IMR-90 (cell line): ENCODE measurements around the gene SLC2A1. TPM values are rescaled to one million over a fixed set of nuclear protein-coding genes. Genes with fewer than 3 reads are reported as not detected.

Experiments used
- ATAC-seq: fragments of 200-7000 bp; cut with Tn5 transposase; 2 replicates; pipeline ENCODE4 v1.9.1; 2020; ENCODE audit warnings: low read depth, mild to moderate bottlenecking, moderate library complexity
- BruUV-seq: library from RNA; stranded (reverse); fragments of 400-500 nt; replicated peaks from 2 replicates; lab custom pipeline; 2021; lab: Mats Ljungman, UMichigan
- CTCF ChIA-PET: fragments of 300-600 bp; formaldehyde crosslinking; extraction: SDS; loops from one replicate; lab custom pipeline; 2021; ENCODE audit warnings: antibody characterized with exemption; lab: Yijun Ruan, JAX
- POLR2A ChIA-PET: fragments of 300-600 bp; sonication (Branson Sonifier 250); formaldehyde crosslinking; loops from one replicate; lab custom pipeline; 2022; ENCODE audit warnings: antibody characterized with exemption; ENCODE audit not compliant: unreplicated experiment; lab: Charles Lee
- DNase-seq: peaks from one replicate; pipeline ENCODE4 v3.0.0; 2013
- H2AFZ ChIP-seq: replicated peaks from 2 replicates; pipeline ENCODE3; 2013; ENCODE audit warnings: low read length, mild to moderate bottlenecking; ENCODE audit not compliant: poor library complexity
- H2AK5ac ChIP-seq: 2 replicates; pipeline ENCODE4 v1.6.1; 2013; ENCODE audit warnings: low read depth, low read length, inconsistent platforms
- H2AK9ac ChIP-seq: replicated peaks from 2 replicates; pipeline ENCODE3; 2013; ENCODE audit warnings: mild to moderate bottlenecking, low read depth, low read length, moderate library complexity; ENCODE audit not compliant: poor library complexity
- H2BK120ac ChIP-seq: 2 replicates; pipeline ENCODE4 v1.6.1; 2013; ENCODE audit warnings: low read depth, low read length, inconsistent platforms
- H2BK15ac ChIP-seq: 3 replicates; pipeline ENCODE4 v1.6.1; 2013; ENCODE audit warnings: low read depth, low read length, inconsistent platforms
- H2BK20ac ChIP-seq: 2 replicates; pipeline ENCODE4 v1.6.1; 2013; ENCODE audit warnings: low read depth, mild to moderate bottlenecking, inconsistent platforms, low read length, moderate library complexity
- H2BK5ac ChIP-seq: 2 replicates; pipeline ENCODE4 v1.6.1; 2013; ENCODE audit warnings: mild to moderate bottlenecking, low read depth, low read length, inconsistent platforms; ENCODE audit not compliant: poor library complexity, severe bottlenecking
- H3K14ac ChIP-seq: replicated peaks from 2 replicates; pipeline ENCODE4 v1.6.1; 2013; ENCODE audit warnings: low read depth, low read length, inconsistent platforms
- H3K18ac ChIP-seq: 2 replicates; pipeline ENCODE4 v1.6.1; 2013; ENCODE audit warnings: low read depth, low read length, control low read depth
- H3K23ac ChIP-seq: 2 replicates; pipeline ENCODE4 v1.6.1; 2013; ENCODE audit warnings: low read depth, low read length, inconsistent platforms
- H3K27ac ChIP-seq: 2 replicates; pipeline ENCODE4 v1.5.1; 2013; ENCODE audit warnings: mild to moderate bottlenecking, control low read depth, low read length; ENCODE audit not compliant: insufficient read depth
- H3K27me3 ChIP-seq: 2 replicates; pipeline ENCODE4 v1.6.1; 2013; ENCODE audit warnings: low read length; ENCODE audit not compliant: control insufficient read depth, insufficient read depth
- H3K36me3 ChIP-seq: 2 replicates; pipeline ENCODE4 v1.6.1; 2013; ENCODE audit warnings: low read length, mixed read lengths; ENCODE audit not compliant: control insufficient read depth, insufficient read depth
- H3K4ac ChIP-seq: 2 replicates; pipeline ENCODE4 v1.6.1; 2013; ENCODE audit warnings: low read depth, low read length, inconsistent platforms
- H3K4me1 ChIP-seq: 2 replicates; pipeline ENCODE4 v1.6.1; 2013; ENCODE audit warnings: low read length, mixed read lengths; ENCODE audit not compliant: control insufficient read depth, insufficient read depth
- H3K4me2 ChIP-seq: 2 replicates; pipeline ENCODE4 v1.6.1; 2013; ENCODE audit warnings: low read depth, mild to moderate bottlenecking, control low read depth, low read length, moderate library complexity
- H3K4me3 ChIP-seq: 2 replicates; pipeline ENCODE4 v1.5.1; 2013; ENCODE audit warnings: low read depth, mild to moderate bottlenecking, control low read depth, low read length, moderate library complexity; ENCODE audit not compliant: insufficient read depth
- H3K56ac ChIP-seq: 2 replicates; pipeline ENCODE4 v1.6.1; 2013; ENCODE audit warnings: low read length, inconsistent platforms; ENCODE audit not compliant: insufficient read depth; ENCODE audit errors: extremely low read depth
- H3K79me1 ChIP-seq, 2 experiments: 2 replicates each; pipeline ENCODE4 v1.6.1; 2013; ENCODE audit warnings: low read length in 2 of 2, inconsistent platforms in 1 of 2, low read depth in 1 of 2
- H3K9ac ChIP-seq: 2 replicates; pipeline ENCODE4 v1.6.1; 2013; ENCODE audit warnings: low read depth, low read length, control low read depth
- H3K9me1 ChIP-seq: 2 replicates; pipeline ENCODE4 v1.6.1; 2013; ENCODE audit warnings: low read length, inconsistent platforms; ENCODE audit not compliant: insufficient read depth
- H3K9me3 ChIP-seq: 2 replicates; pipeline ENCODE4 v1.6.1; 2013; ENCODE audit warnings: low read length; ENCODE audit not compliant: control insufficient read depth, insufficient read depth
- H4K20me1 ChIP-seq: 2 replicates; pipeline ENCODE4 v1.6.1; 2013; ENCODE audit warnings: low read length, inconsistent platforms; ENCODE audit not compliant: insufficient read depth
- H4K5ac ChIP-seq: 2 replicates; pipeline ENCODE4 v1.6.1; 2013; ENCODE audit warnings: mild to moderate bottlenecking, low read depth, low read length, control low read depth
- H4K8ac ChIP-seq, 2 experiments: 2 replicates each; pipeline ENCODE4 v1.6.1; 2013; ENCODE audit warnings: low read depth in 2 of 2, low read length in 2 of 2, control low read depth in 1 of 2, inconsistent platforms in 1 of 2
- H4K91ac ChIP-seq: 2 replicates; pipeline ENCODE4 v1.6.1; 2013; ENCODE audit warnings: low read depth, low read length, inconsistent platforms; ENCODE audit not compliant: insufficient read depth
- CTCF ChIP-seq: conservative IDR thresholded peaks from 2 replicates; pipeline ENCODE4 v1.5.1; 2012; ENCODE audit warnings: mild to moderate bottlenecking, low read depth, low read length, improper control_type of control experiment
- WGBS, 2 experiments: methylation state at CpG; one replicate each; pipeline versions ENCODE4 v1.1.5 to v1.1.7; 2013; ENCODE audit warnings: missing lambda C conversion rate in 2 of 2; ENCODE audit not compliant: insufficient read length in 1 of 2; ENCODE audit errors: extremely low coverage in 2 of 2; 5-methylcytosine and 5-hydroxymethylcytosine counted together
- dilution Hi-C: fragments of 300-500 bp; cut with HindIII; formaldehyde crosslinking; loops from one replicate; pipeline ENCODE4 v1.14.3; 2018; ENCODE audit warnings: low sequenced_read_pairs; ENCODE audit not compliant: unreplicated experiment
- in situ Hi-C: fragments of 300-500 bp; cut with MboI; formaldehyde crosslinking; loops from 3 replicates; pipeline ENCODE4 v1.14.3; 2019; ENCODE audit warnings: low sequenced_read_pairs, inconsistent platforms, mixed read lengths
- intact Hi-C: fragments of 100-400 bp; cut with micrococcal nuclease; formaldehyde crosslinking; loops from 2 replicates; pipeline ENCODE4 v1.10.0; 2022
- polyA plus RNA-seq, 3 experiments: library from polyadenylated mRNA; depleted of rRNA; stranded (reverse); fragments of >200 nt; gene quantifications; 2 replicates each; pipeline ENCODE4 v1.2.3, GENCODE V29; 2012; ENCODE audit warnings: low replicate concordance in 1 of 3
- total RNA-seq: library from RNA; depleted of rRNA; stranded (reverse); fragments of >200 nt; gene quantifications from 2 replicates; pipeline ENCODE4 v1.2.3, GENCODE V29; 2012

Gene SLC2A1
- total and polyA plus RNA-seq, 2 of the 4 experiments (the other 2 are of a cell fraction), result 200 to 395 TPM

GRCh38 chr1:42983253-42983652 lies 24.6 kb upstream of the SLC2A1 start:
- Histone ChIP-seq H2AK9ac (no peak overlapping the region), H3K79me1 (peaks cover 0 to 14% of the 10 kb centered on the region in 2 experiments; a peak in 1 of 4 replicates), H2BK120ac (no peak overlapping the region), H2AFZ (no peak overlapping the region), H3K27ac (no peak overlapping the region), H4K91ac (no peak overlapping the region), H3K18ac (no peak overlapping the region), H3K4me1 (peaks cover 10% of the 10 kb centered on the region), H3K4me3 (no peak overlapping the region), H4K8ac (no peak overlapping the region), H4K20me1 (no peaks in the 10 kb centered on the region), H3K23ac (no peak overlapping the region), H3K27me3 (no peaks in the 10 kb centered on the region), H3K9me3 (no peaks in the 10 kb centered on the region), H3K4me2 (no peak overlapping the region), H3K9me1 (peaks cover 17% of the 10 kb centered on the region), H4K5ac (no peak overlapping the region), H3K36me3 (peaks cover 13% of the 10 kb centered on the region; the same call in 1 of the 2 replicates), H2AK5ac (no peak overlapping the region), H3K9ac (no peak overlapping the region), H3K4ac (no peak overlapping the region), H3K56ac (no peak overlapping the region), H3K14ac (no peak overlapping the region), H2BK20ac (no peak overlapping the region), H2BK5ac (no peak overlapping the region), H2BK15ac (no peak overlapping the region)
- BruUV-seq, result no TSS peak
- CTCF ChIA-PET, result no interaction called here
- in situ Hi-C loops (no loop called here), intact Hi-C loops (loop anchor here (5.0 kb wide), 1 partner anchor 34 kb away; no protein-coding TSS in a partner anchor), dilution Hi-C loops (no loop called here)
- ATAC-seq, result no peak
- no peak for DNase-seq
- WGBS, 2 experiments, result no CpG with 5 or more reads among the region's 3 CpGs
- POLR2A ChIA-PET, result interaction anchor here (0.5 to 0.6 kb wide), 2 partner anchors 30 to 1222 kb away, joined by 3 read pairs; no protein-coding TSS in a partner anchor
- TF ChIP-seq CTCF, result no peak
